Endothelial cell of hepatic sinusoid (primary cell): Measurements from ENCODE around the gene DLG2.
"Not testable (repeated sequence)": the region's sequence is repeated elsewhere in the genome, so short reads cannot be mapped to it uniquely, and the experiment has no call there.

Experiments used
- in situ Hi-C: cut with HindIII; loops from 2 replicates; pipeline ENCODE4 v1.10.0; 2017; ENCODE audit warnings: low sequenced_read_pairs

The DLG2 gene

GRCh38 chr11:84319863-84320262 lies 1307.3 kb downstream of the DLG2 start:
- in situ Hi-C loops: no loop called here

DNA sequence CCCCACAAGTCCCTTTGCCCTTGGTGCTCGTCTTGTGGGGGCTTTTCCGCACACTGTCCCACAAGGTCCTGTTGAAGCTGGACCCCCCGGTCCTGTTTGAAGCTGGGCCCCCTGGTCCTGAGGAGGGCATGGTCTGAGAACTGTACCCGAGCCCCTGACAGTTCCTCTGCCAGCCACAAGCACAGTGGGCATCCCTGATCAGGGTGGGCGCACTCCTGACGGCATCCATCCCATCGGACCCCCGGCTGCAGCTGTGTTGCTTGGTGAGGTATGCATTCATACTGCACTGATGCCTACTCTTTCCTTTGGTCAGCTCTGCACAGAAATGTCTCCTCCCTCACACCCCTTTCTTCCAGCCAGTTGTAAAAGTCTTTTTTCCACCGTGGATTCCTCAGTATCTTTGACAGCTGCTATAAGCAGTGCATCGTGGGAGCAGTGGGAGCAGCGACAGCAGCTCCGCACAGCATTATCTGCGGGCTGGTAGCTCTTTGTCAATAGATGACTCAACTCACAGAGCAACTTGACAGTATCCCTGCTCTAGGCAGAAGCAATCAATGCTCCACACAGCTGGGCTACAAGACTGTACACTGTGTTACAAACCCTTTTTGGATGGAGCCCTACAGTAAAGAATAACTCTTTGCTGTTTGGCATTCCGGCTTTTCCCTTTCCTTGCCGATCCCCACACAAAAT lies 1310.1 kb downstream of the DLG2 start:
- in situ Hi-C loops: no loop called here

DNA sequence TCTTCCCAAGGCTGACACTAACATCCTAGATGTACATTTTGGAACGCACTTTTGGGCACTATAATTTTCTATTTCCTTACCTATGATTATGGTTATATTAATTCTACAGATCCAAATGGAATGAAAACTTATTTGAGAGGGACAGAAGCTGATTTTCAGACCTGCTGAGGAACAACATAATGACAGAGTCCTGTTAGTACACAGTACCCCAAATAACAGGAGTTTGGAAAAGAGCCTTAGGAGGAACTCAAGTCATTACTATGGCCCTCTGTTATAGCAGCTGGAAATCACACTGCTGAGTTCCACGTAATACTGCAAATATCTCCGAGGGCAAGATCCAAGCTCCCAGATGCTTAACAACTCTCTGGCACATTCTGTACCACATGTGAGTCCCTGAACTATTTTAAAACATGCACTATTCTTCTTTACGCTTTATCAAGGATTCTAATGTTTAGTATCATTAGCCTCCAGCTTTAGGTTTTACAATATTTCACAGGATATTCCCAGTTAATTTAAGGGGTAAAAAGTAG lies 1313.2 kb downstream of the DLG2 start:
- in situ Hi-C loops: no loop called here

DNA sequence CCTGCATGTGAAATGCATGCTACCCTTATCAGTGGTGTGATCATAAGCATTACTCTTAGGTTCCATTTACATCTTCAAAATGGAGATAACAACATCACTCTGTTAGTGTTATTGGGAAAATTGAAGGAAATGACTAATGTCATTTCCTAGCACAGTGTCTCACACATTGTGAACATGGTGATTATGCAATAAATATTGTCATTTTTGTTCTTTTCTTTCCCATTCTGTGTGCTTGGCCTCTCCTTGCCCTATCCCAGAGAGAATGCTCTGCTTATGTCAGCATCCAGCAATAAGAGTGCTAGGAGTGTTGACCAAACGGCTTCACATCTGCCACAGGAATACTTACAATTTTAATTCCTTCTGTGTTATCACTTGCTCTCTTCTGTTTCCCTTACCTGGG lies 1316.9 kb downstream of the DLG2 start:
- in situ Hi-C loops: no loop called here

DNA sequence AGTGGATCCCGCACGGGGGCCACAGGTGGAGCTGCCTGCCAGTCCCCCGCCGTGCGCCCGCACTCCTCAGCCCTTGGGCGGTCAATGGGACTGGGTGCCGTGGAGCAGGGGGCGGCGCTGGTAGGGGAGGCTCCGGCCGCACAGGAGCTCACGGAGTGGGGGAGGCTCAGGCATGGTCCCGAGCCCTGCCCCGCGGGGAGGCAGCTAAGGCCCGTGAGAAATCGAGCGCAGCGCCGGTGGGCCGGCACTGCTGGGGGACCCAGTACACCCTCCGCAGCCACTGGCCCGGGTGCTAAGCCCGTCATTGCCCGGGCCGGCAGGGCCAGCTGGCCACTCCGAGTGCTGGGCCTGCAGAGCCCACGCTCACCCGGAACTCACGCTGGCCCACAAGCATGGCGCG lies 1318.7 kb downstream of the DLG2 start:
- in situ Hi-C loops: not testable (repeated sequence)

- in situ Hi-C loops: no loop called here
These were observed 1327.1 kb downstream of the DLG2 start for GRCh38 chr11:84300092-84300491.

- in situ Hi-C loops: no loop called here
These were observed 1329.6 kb downstream of the DLG2 start for GRCh38 chr11:84297570-84297969.

DNA sequence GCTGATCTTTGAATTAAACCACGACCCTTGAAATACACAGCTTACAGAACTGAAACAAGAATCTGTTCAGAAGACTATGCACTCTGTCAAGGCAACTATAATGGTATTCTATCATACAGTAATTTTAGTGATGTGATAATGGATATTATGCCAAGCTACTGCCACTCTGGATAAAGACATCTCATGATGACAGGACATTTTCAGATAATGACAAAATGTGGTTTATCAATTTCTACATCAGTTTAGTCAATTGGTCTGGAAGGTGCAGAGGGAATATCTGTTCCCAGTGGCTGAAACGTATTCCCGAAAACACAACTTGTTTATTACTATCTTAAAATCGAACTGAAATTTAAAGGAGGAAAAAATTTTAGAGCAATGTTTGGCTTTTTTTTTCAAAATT lies 1331.3 kb downstream of the DLG2 start:
- in situ Hi-C loops: no loop called here

DNA sequence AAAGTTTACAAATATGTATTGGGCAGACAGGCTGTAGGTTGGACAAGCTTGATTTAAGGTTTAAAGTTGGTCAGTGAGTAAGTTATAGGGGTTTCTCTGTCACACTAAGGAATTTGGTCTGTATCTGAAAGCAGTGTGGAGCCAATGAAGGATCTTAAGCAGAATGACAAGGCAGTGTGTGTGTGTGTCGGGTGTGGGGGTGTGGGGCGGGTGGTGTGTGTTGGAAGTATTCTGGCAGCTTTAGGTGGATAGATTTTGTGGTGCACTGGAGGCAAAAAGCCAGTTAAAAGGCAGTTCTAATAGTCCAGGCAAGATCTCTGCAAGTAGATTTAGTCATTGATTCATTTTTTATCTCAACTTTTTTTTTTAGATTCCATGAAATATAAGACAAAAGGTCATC lies 1334.2 kb downstream of the DLG2 start:
- in situ Hi-C loops: no loop called here

DNA sequence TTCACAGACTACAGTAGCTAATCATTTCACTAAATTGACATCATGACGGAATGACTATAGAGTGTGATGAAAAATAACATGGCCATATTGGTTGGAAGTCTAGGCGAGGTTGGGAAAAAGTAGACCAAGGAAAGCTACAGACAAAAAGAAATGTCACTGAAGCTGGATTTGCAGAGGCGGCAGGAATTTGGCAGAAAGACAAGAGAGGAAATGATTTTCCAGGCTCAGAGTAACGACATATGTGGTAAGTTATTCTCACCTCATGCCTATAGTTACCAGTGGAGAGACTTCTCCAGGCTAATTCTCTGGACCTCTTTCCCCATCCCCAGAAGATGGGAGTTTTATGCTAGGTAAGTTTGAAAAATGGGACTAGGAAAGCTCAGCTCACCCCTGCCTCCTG lies 1335.1 kb downstream of the DLG2 start:
- in situ Hi-C loops: no loop called here

GRCh38 chr11:84290647-84291046 lies 1336.5 kb downstream of the DLG2 start:
- in situ Hi-C loops: no loop called here

GRCh38 chr11:84289381-84289906 lies 1337.7 kb downstream of the DLG2 start:
- in situ Hi-C loops: no loop called here

GRCh38 chr11:84273541-84273940 lies 1353.6 kb downstream of the DLG2 start:
- in situ Hi-C loops: no loop called here

- in situ Hi-C loops: no loop called here
These were observed 1356.7 kb downstream of the DLG2 start for GRCh38 chr11:84270466-84270865.

DNA sequence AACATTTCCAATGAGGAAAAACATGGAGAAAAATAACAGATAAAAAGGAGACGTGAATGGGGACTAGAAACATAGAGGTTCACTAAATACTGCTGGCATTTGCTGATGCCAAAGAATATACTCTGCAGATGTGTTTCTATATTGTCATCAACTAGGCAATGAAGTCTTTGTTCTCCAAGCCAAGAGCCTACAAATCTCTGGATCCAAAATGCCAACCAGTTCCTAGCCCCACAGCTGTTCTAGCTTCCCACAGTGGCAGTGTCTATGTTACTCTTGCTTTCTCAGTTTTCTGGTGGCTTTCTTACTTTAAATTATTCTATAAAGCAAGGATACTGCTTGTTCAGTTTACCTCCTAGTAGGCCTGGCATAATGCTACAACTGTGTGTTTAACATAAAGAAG lies 1363.1 kb downstream of the DLG2 start:
- in situ Hi-C loops: no loop called here

DNA sequence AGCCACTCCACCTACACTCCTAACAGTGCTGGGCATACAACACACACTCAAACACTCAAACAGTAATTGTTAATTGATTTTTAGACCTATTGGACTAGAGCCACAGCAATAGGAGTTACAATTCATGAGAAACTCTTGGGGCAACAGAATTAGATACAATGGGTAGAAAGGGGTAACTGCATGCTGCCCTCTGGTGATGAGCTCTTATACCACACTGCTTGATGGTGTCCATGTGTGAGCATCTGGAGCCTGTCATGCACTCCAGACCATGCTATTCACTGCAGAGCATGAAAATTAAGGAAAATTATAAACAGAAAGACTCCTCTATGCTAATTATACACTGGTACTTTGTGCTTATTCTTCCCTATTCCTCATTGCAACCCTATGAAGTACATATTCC lies 1365.4 kb downstream of the DLG2 start:
- in situ Hi-C loops: no loop called here

- in situ Hi-C loops: no loop called here
These were observed 1366.3 kb downstream of the DLG2 start for GRCh38 chr11:84260862-84261261.

GRCh38 chr11:84256618-84257017 lies 1370.5 kb downstream of the DLG2 start:
- in situ Hi-C loops: no loop called here

DNA sequence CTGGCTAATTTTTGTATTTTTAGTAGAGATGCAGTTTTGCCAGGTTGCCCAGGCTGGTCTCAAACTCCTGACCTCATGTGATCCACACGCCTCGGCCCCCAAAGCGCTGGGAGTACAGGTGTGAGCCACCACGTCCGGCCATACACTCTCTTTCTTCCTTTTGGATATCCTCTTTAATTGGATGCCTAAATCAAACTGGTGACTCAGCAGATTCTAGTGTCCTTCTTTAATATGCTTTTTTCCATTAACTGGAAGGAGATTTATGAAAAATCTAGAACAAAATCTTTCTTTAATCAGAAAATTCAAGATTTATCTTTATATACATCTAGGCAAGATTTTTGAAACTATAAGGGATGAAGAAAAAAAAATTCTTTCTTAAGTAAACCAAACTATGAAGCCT lies 1371.7 kb downstream of the DLG2 start:
- in situ Hi-C loops: no loop called here

GRCh38 chr11:84250834-84251613 lies 1376.1 kb downstream of the DLG2 start:
- in situ Hi-C loops: no loop called here

- in situ Hi-C loops: no loop called here
These were observed 1377.6 kb downstream of the DLG2 start for GRCh38 chr11:84249344-84250135.
